Measurements from ENCODE around the gene TLK2. TPM values are rescaled to one million over a fixed set of nuclear protein-coding genes. Genes with fewer than 3 reads are reported as not detected.

The TLK2 gene
- total RNA-seq, 1 donor from 2014 or later, result 45.5 TPM

GRCh38 chr17:62631086-62631935 is 152.7 kb downstream of the TLK2 start:
- intact Hi-C loops (cut with micrococcal nuclease), result no loop called here
- DNase-seq (ENCODE audit: low spot score), result no peak
- Mint-ChIP-seq H3K27ac (no peak overlapping the region), H3K4me1 (ENCODE audit: low read depth) (peaks cover 6% of the 10 kb centered on the region), H3K4me3 (ENCODE audit: low read depth) (no peak overlapping the region), H3K36me3 (ENCODE audit: low read depth) (no peaks in the 10 kb centered on the region), H3K27me3 (ENCODE audit: low read depth) (peaks cover 36% of the 10 kb centered on the region), H3K9me3 (no peaks in the 10 kb centered on the region)

GRCh38 chr17:62631936-62632924 is 153.6 kb downstream of the TLK2 start:
- intact Hi-C loops (cut with micrococcal nuclease), result no loop called here
- H3K4me1 Mint-ChIP-seq (ENCODE audit: low read depth), result peaks cover 6% of the 10 kb centered on the region
- H3K4me3 Mint-ChIP-seq (ENCODE audit: low read depth), result no peak overlapping the region
- DNase-seq (ENCODE audit: low spot score), result no peak
- H3K9me3 Mint-ChIP-seq, result no peaks in the 10 kb centered on the region
- H3K27ac Mint-ChIP-seq, result no peak overlapping the region
- peaks cover 32% of the 10 kb centered on the region for H3K27me3 Mint-ChIP-seq (ENCODE audit: low read depth)
- H3K36me3 Mint-ChIP-seq (ENCODE audit: low read depth), result no peaks in the 10 kb centered on the region

GRCh38 chr17:62637809-62638208 is 159.2 kb downstream of the TLK2 start:
- intact Hi-C loops (cut with micrococcal nuclease), result no loop called here
- Mint-ChIP-seq H3K9me3 (no peaks in the 10 kb centered on the region), H3K4me3 (ENCODE audit: low read depth) (no peak overlapping the region), H3K4me1 (ENCODE audit: low read depth) (no peaks in the 10 kb centered on the region), H3K27ac (no peak overlapping the region), H3K27me3 (ENCODE audit: low read depth) (peaks cover 26% of the 10 kb centered on the region), H3K36me3 (ENCODE audit: low read depth) (no peaks in the 10 kb centered on the region)
- no peak for DNase-seq (ENCODE audit: low spot score)

- H3K4me1 Mint-ChIP-seq (ENCODE audit: low read depth), result peaks cover 2% of the 10 kb centered on the region
- intact Hi-C loops (cut with micrococcal nuclease), result no loop called here
- H3K27me3 Mint-ChIP-seq (ENCODE audit: low read depth), result peaks cover 33% of the 10 kb centered on the region
- no peak overlapping the region for H3K4me3 Mint-ChIP-seq (ENCODE audit: low read depth)
- no peak for DNase-seq (ENCODE audit: low spot score)
- H3K36me3 Mint-ChIP-seq (ENCODE audit: low read depth), result no peaks in the 10 kb centered on the region
- no peak overlapping the region for H3K27ac Mint-ChIP-seq
- H3K9me3 Mint-ChIP-seq, result no peaks in the 10 kb centered on the region
Measured at GRCh38 chr17:62641153-62641552, 162.5 kb downstream of the TLK2 start.

GRCh38 chr17:62641951-62642350 is 163.3 kb downstream of the TLK2 start:
- no peaks in the 10 kb centered on the region for H3K9me3 Mint-ChIP-seq
- H3K27ac Mint-ChIP-seq, result no peak overlapping the region
- peaks cover 2% of the 10 kb centered on the region for H3K4me1 Mint-ChIP-seq (ENCODE audit: low read depth)
- peaks cover 39% of the 10 kb centered on the region for H3K27me3 Mint-ChIP-seq (ENCODE audit: low read depth)
- H3K36me3 Mint-ChIP-seq (ENCODE audit: low read depth), result no peaks in the 10 kb centered on the region
- intact Hi-C loops (cut with micrococcal nuclease), result no loop called here
- no peak for DNase-seq (ENCODE audit: low spot score)
- no peak overlapping the region for H3K4me3 Mint-ChIP-seq (ENCODE audit: low read depth)

- Mint-ChIP-seq H3K27me3 (ENCODE audit: low read depth) (peaks cover 49% of the 10 kb centered on the region), H3K27ac (no peak overlapping the region), H3K4me1 (ENCODE audit: low read depth) (peaks cover 2% of the 10 kb centered on the region), H3K36me3 (ENCODE audit: low read depth) (no peaks in the 10 kb centered on the region), H3K9me3 (no peaks in the 10 kb centered on the region), H3K4me3 (ENCODE audit: low read depth) (no peak overlapping the region)
- no peak for DNase-seq (ENCODE audit: low spot score)
- intact Hi-C loops (cut with micrococcal nuclease), result no loop called here
Measured at GRCh38 chr17:62643496-62643895, 164.9 kb downstream of the TLK2 start.

GRCh38 chr17:62644487-62645173 is 166.0 kb downstream of the TLK2 start:
- intact Hi-C loops (cut with micrococcal nuclease), result no loop called here
- no peak for DNase-seq (ENCODE audit: low spot score)
- Mint-ChIP-seq H3K4me1 (ENCODE audit: low read depth) (peaks cover 2% of the 10 kb centered on the region), H3K4me3 (ENCODE audit: low read depth) (no peak overlapping the region), H3K27me3 (ENCODE audit: low read depth) (peaks cover 55% of the 10 kb centered on the region), H3K36me3 (ENCODE audit: low read depth) (no peaks in the 10 kb centered on the region), H3K9me3 (no peaks in the 10 kb centered on the region), H3K27ac (no peak overlapping the region)

GRCh38 chr17:62648251-62648955 is 169.8 kb downstream of the TLK2 start:
- Mint-ChIP-seq H3K27me3 (ENCODE audit: low read depth) (peaks cover 58% of the 10 kb centered on the region), H3K4me1 (ENCODE audit: low read depth) (peaks cover 11% of the 10 kb centered on the region), H3K36me3 (ENCODE audit: low read depth) (no peaks in the 10 kb centered on the region), H3K4me3 (ENCODE audit: low read depth) (no peak overlapping the region), H3K27ac (no peak overlapping the region), H3K9me3 (no peaks in the 10 kb centered on the region)
- DNase-seq (ENCODE audit: low spot score), result no peak
- intact Hi-C loops (cut with micrococcal nuclease), result no loop called here

GRCh38 chr17:62648956-62649294 is 170.3 kb downstream of the TLK2 start:
- Mint-ChIP-seq H3K4me3 (ENCODE audit: low read depth) (no peak overlapping the region), H3K9me3 (no peaks in the 10 kb centered on the region), H3K27me3 (ENCODE audit: low read depth) (peaks cover 58% of the 10 kb centered on the region), H3K27ac (no peak overlapping the region), H3K4me1 (ENCODE audit: low read depth) (peaks cover 16% of the 10 kb centered on the region), H3K36me3 (ENCODE audit: low read depth) (no peaks in the 10 kb centered on the region)
- intact Hi-C loops (cut with micrococcal nuclease), result no loop called here
- no peak for DNase-seq (ENCODE audit: low spot score)

GRCh38 chr17:62649570-62649969 is 170.9 kb downstream of the TLK2 start:
- no peak for DNase-seq (ENCODE audit: low spot score)
- Mint-ChIP-seq H3K4me1 (ENCODE audit: low read depth) (peaks cover 19% of the 10 kb centered on the region), H3K4me3 (ENCODE audit: low read depth) (no peak overlapping the region), H3K36me3 (ENCODE audit: low read depth) (no peaks in the 10 kb centered on the region), H3K9me3 (no peaks in the 10 kb centered on the region), H3K27me3 (ENCODE audit: low read depth) (peaks cover 58% of the 10 kb centered on the region), H3K27ac (no peak overlapping the region)
- intact Hi-C loops (cut with micrococcal nuclease), result no loop called here

- intact Hi-C loops (cut with micrococcal nuclease), result no loop called here
- Mint-ChIP-seq H3K4me1 (ENCODE audit: low read depth) (peaks cover 19% of the 10 kb centered on the region), H3K9me3 (no peaks in the 10 kb centered on the region), H3K4me3 (ENCODE audit: low read depth) (no peak overlapping the region), H3K36me3 (ENCODE audit: low read depth) (no peaks in the 10 kb centered on the region), H3K27ac (no peak overlapping the region), H3K27me3 (ENCODE audit: low read depth) (peaks cover 57% of the 10 kb centered on the region)
- DNase-seq (ENCODE audit: low spot score), result no peak
Measured at GRCh38 chr17:62650587-62650986, 172.0 kb downstream of the TLK2 start.

All from activated T-helper 2 cell treated with anti-CD3 and anti-CD28 coated beads, Interferon-gamma antibody, Interleukin-2, Interleukin-4, amounts not matched to agents 10 μg/mL and 5 μg/mL and 100 μg/mL, durations not matched to agents 14 hours and 24 hours and 36 hours (primary cell).